Gastroesophageal sphincter (tissue), 3 donors: ENCODE data around the gene C4orf50.

Source experiments
- CTCF ChIP-seq, 4 experiments: fragments of 200-600 bp in 2 of 4; fragments of 450-650 bp in 2 of 4; sonication (generic) in 1 of 4; IDR thresholded peaks; one replicate each; pipeline ENCODE4 v1.5.1; 2017 to 2019; ENCODE audit warnings: antibody characterized with exemption in 4 of 4, mild to moderate bottlenecking in 2 of 4, moderate library complexity in 2 of 4
- EP300 ChIP-seq: sonication (generic); formaldehyde crosslinking; IDR thresholded peaks from one replicate; pipeline ENCODE4 v1.6.1; 2017; ENCODE audit warnings: antibody characterized with exemption, mild to moderate bottlenecking
- POLR2A ChIP-seq, 2 donors: fragments of 450-650 bp; IDR thresholded peaks; one replicate each; pipeline ENCODE4 v1.6.1; 2017; ENCODE audit warnings: antibody characterized with exemption in 2 of 2, mild to moderate bottlenecking in 2 of 2, moderate library complexity in 1 of 2

GRCh38 chr4:5980436-5981155, 37.6 kb downstream of the C4orf50 start:
- no peak for TF ChIP-seq POLR2A (IDR thresholded peaks at IDR 0.05)
- TF ChIP-seq CTCF (IDR thresholded peaks at IDR 0.05), result no peak
- TF ChIP-seq EP300, result no peak
